Neural progenitor cell (in vitro differentiated cells): ENCODE measurements around the gene ZBTB25.

Source experiments
- EZH2 ChIP-seq: fragments of 200-600 bp; sonication (generic); IDR thresholded peaks from 2 replicates; pipeline ENCODE4 v1.6.1; 2017; ENCODE audit warnings: antibody characterized with exemption, mild to moderate bottlenecking, moderate library complexity
- EZH2phosphoT487 ChIP-seq: fragments of 200-600 bp; sonication (generic); IDR thresholded peaks from 2 replicates; pipeline ENCODE4 v1.6.1; 2017; ENCODE audit warnings: antibody characterized with exemption
- TF ChIP-seq, protein P1 (sequence below): fragments of 200-600 bp; sonication (generic); IDR thresholded peaks from 2 replicates; pipeline ENCODE4 v1.5.1; 2017; ENCODE audit warnings: antibody characterized with exemption, mild to moderate bottlenecking

- TF ChIP-seq, protein P1, sequence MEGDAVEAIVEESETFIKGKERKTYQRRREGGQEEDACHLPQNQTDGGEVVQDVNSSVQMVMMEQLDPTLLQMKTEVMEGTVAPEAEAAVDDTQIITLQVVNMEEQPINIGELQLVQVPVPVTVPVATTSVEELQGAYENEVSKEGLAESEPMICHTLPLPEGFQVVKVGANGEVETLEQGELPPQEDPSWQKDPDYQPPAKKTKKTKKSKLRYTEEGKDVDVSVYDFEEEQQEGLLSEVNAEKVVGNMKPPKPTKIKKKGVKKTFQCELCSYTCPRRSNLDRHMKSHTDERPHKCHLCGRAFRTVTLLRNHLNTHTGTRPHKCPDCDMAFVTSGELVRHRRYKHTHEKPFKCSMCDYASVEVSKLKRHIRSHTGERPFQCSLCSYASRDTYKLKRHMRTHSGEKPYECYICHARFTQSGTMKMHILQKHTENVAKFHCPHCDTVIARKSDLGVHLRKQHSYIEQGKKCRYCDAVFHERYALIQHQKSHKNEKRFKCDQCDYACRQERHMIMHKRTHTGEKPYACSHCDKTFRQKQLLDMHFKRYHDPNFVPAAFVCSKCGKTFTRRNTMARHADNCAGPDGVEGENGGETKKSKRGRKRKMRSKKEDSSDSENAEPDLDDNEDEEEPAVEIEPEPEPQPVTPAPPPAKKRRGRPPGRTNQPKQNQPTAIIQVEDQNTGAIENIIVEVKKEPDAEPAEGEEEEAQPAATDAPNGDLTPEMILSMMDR: no peak
- TF ChIP-seq EZH2phosphoT487: no peak
- no peak for TF ChIP-seq EZH2
Measured at GRCh38 chr14:64454671-64455070, 49.0 kb downstream of the ZBTB25 start.
